ENCODE data around the gene SDC1. TPM values are rescaled to one million over a fixed set of nuclear protein-coding genes. Genes with fewer than 3 reads are reported as not detected.
"Not testable (repeated sequence)": the region's sequence is repeated elsewhere in the genome, so short reads cannot be mapped to it uniquely, and the experiment has no call there.

Gene SDC1
- total RNA-seq, 6 donors from 2014 or later: 74.4 to 213 (median 154) TPM

- WGBS, 2 donors: 85% methylated on average over 12 of the region's 12 CpGs
- no peak overlapping the region for H3K4me3 ChIP-seq
- peak overlapping the region in 2 of 4 donors; percentile 21 to 76 for H3K27ac ChIP-seq
- H3K9me3 ChIP-seq: no peaks in the 10 kb centered on the region
- DNase-seq: no peak
- no peak for TF ChIP-seq POLR2AphosphoS5 (IDR thresholded peaks at IDR 0.05)
- TF ChIP-seq EP300 (IDR thresholded peaks at IDR 0.05): no peak
- TF ChIP-seq POLR2A (IDR thresholded peaks at IDR 0.05): no peak
- no peak for TF ChIP-seq CTCF (IDR thresholded peaks at IDR 0.05)
- ATAC-seq (ENCODE audit: low FRiP score in 2 of 2): no peak
- no peaks in the 10 kb centered on the region for H3K27me3 ChIP-seq
- H3K4me1 ChIP-seq: peaks cover 3 to 53% (median 26%) of the 10 kb centered on the region in 4 donors
- H3K36me3 ChIP-seq: no peaks in the 10 kb centered on the region
Measured at GRCh38 chr2:20195431-20196033, 29.4 kb downstream of the SDC1 start.

GRCh38 chr2:20195016-20195411 lies 29.9 kb downstream of the SDC1 start:
- H3K36me3 ChIP-seq; H3K9me3 ChIP-seq; H3K4me3 ChIP-seq; DNase-seq; ATAC-seq (ENCODE audit: low FRiP score in 2 of 2); H3K27me3 ChIP-seq: not testable (repeated sequence)
- Histone ChIP-seq H3K4me1 (peaks cover 3 to 53% (median 26%) of the 10 kb centered on the region in 4 donors), H3K27ac (peak overlapping the region in 2 of 4 donors; percentile 27 to 49)
- WGBS, 2 donors: 93 to 94% methylated on average over 7 to 8 of the region's 8 CpGs

GRCh38 chr2:20194097-20195015 lies 30.6 kb downstream of the SDC1 start:
- Histone ChIP-seq H3K4me1 (peaks cover 3 to 53% (median 26%) of the 10 kb centered on the region in 4 donors), H3K36me3 (no peaks in the 10 kb centered on the region), H3K4me3 (no peak overlapping the region), H3K27ac (peak overlapping the region in 2 of 4 donors; percentile 27 to 49), H3K27me3 (no peaks in the 10 kb centered on the region), H3K9me3 (no peaks in the 10 kb centered on the region)
- WGBS, 2 donors: 77 to 78% methylated on average over 16 of the region's 16 CpGs
- TF ChIP-seq EP300 (IDR thresholded peaks at IDR 0.05): no peak
- TF ChIP-seq POLR2A (IDR thresholded peaks at IDR 0.05): no peak
- TF ChIP-seq POLR2AphosphoS5 (IDR thresholded peaks at IDR 0.05): no peak
- no peak for TF ChIP-seq CTCF (IDR thresholded peaks at IDR 0.05)
- DNase-seq: no peak
- ATAC-seq (ENCODE audit: low FRiP score in 2 of 2): no peak

GRCh38 chr2:20193185-20193584 lies 31.7 kb downstream of the SDC1 start:
- H3K27ac ChIP-seq: peak overlapping the region; percentile 26 to 72 (median 63)
- peaks cover 0 to 41% (median 18%) of the 10 kb centered on the region in 4 donors for H3K4me1 ChIP-seq
- DNase-seq (no peak), ATAC-seq (ENCODE audit: low FRiP score in 2 of 2) (no peak)
- H3K9me3 ChIP-seq: no peaks in the 10 kb centered on the region
- 55 to 66% methylated on average over 4 of the region's 4 CpGs for WGBS, 2 donors
- H3K4me3 ChIP-seq: no peak overlapping the region
- TF ChIP-seq POLR2A (IDR thresholded peaks at IDR 0.05): no peak
- TF ChIP-seq POLR2AphosphoS5 (IDR thresholded peaks at IDR 0.05): peak in 1 of 2 donors; percentile 11
- TF ChIP-seq CTCF (IDR thresholded peaks at IDR 0.05): no peak
- peak in 1 of 4 donors; percentile 77 for TF ChIP-seq EP300 (IDR thresholded peaks at IDR 0.05)
- no peaks in the 10 kb centered on the region for H3K27me3 ChIP-seq
- H3K36me3 ChIP-seq: no peaks in the 10 kb centered on the region

- DNase-seq (no peak), ATAC-seq (ENCODE audit: low FRiP score in 2 of 2) (no peak)
- no peaks in the 10 kb centered on the region for H3K36me3 ChIP-seq
- WGBS, 2 donors: 49 to 58% methylated on average over 2 of the region's 2 CpGs
- H3K9me3 ChIP-seq: no peaks in the 10 kb centered on the region
- no peak overlapping the region for H3K4me3 ChIP-seq
- no peak for TF ChIP-seq POLR2A (IDR thresholded peaks at IDR 0.05)
- no peak for TF ChIP-seq EP300 (IDR thresholded peaks at IDR 0.05)
- TF ChIP-seq POLR2AphosphoS5 (IDR thresholded peaks at IDR 0.05): no peak
- no peak for TF ChIP-seq CTCF (IDR thresholded peaks at IDR 0.05)
- H3K27me3 ChIP-seq: no peaks in the 10 kb centered on the region
- H3K4me1 ChIP-seq: peaks cover 0 to 41% (median 16%) of the 10 kb centered on the region in 4 donors
- peak overlapping the region; percentile 26 to 72 (median 63) for H3K27ac ChIP-seq
Measured at GRCh38 chr2:20192781-20193180, 32.1 kb downstream of the SDC1 start.

Data from upper lobe of left lung (tissue), 6 donors.